MM.1S (cell line): ENCODE measurements around the gene ARHGAP42.

Experiments used
- CTCF ChIP-seq: fragments of 300-600 bp; sonication (generic); IDR thresholded peaks from 2 replicates; pipeline ENCODE4 v1.5.1; 2016; ENCODE audit warnings: antibody characterized with exemption, low read length, mixed read lengths
- EZH2 ChIP-seq: fragments of 300-600 bp; sonication (generic); optimal IDR thresholded peaks from 2 replicates; pipeline ENCODE3; 2017; ENCODE audit warnings: low read depth, mild to moderate bottlenecking, antibody characterized with exemption, low read length, mixed read lengths
- EZH2phosphoT487 ChIP-seq: fragments of 300-600 bp; sonication (generic); IDR thresholded peaks from 2 replicates; pipeline ENCODE4 v1.6.1; 2018; ENCODE audit warnings: antibody characterized with exemption, low read length

- no peak for TF ChIP-seq CTCF
- no peak for TF ChIP-seq EZH2phosphoT487
- TF ChIP-seq EZH2 = no peak
Observed at GRCh38 chr11:100970283-100971164, 283.4 kb downstream of the ARHGAP42 start.
